Measurements from ENCODE around the gene UROC1.

Gene UROC1

DNA sequence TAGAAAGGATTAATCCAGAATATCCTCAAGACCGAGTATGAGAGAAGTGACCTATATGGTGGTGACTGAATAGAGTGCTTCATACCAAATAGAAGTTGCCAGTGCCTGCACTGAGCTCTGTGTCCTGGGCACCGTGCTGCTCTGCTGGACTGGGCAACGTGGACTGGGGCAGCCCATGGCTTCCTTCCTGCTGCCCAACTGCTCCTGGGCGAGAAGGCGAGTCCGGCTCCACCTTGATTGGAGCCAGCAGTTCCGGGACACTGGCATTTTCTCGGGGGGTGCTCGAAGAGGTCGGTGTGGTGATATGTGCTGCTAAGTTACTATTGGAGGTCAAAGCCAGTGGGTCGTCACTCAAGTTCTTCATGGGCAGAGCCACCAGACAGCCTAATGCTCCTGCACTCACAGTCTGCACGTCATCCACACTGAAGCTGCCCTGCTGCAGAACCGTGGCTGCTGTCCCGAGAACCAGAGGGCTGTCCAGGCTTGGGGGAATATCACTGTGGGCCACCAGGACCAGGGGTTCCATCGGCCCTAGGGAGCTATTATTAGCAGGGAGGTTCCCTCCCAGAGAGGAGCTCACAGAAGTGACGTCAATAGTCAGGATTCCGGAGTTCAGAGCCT, 56.0 kb downstream of the UROC1 start:
- DNase-seq (ENCODE audit: low spot score) = no peak
- TF ChIP-seq, protein P1, sequence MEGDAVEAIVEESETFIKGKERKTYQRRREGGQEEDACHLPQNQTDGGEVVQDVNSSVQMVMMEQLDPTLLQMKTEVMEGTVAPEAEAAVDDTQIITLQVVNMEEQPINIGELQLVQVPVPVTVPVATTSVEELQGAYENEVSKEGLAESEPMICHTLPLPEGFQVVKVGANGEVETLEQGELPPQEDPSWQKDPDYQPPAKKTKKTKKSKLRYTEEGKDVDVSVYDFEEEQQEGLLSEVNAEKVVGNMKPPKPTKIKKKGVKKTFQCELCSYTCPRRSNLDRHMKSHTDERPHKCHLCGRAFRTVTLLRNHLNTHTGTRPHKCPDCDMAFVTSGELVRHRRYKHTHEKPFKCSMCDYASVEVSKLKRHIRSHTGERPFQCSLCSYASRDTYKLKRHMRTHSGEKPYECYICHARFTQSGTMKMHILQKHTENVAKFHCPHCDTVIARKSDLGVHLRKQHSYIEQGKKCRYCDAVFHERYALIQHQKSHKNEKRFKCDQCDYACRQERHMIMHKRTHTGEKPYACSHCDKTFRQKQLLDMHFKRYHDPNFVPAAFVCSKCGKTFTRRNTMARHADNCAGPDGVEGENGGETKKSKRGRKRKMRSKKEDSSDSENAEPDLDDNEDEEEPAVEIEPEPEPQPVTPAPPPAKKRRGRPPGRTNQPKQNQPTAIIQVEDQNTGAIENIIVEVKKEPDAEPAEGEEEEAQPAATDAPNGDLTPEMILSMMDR (IDR thresholded peaks at IDR 0.05; ENCODE audit: extremely low read depth, missing control alignments) = no peak

DNA sequence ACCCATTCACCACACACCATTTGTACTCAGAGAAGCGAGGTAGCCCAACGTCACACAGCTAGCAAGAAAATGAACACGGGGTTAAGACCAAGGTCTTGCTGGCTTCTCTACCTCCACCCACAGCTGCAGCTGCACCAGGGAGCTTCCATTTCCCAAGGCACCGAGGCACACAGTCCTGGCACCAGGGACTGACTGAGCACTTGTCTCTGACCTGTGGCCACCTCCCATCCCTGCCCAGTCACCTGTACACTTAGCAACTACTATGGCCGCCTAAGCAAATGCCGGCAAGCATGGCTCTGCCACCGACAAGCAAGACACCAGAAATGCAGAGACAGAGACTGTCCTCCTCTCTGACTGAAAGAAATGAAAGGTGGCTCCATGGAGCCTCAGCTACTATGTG, 57.2 kb downstream of the UROC1 start:
- TF ChIP-seq, protein P1 (IDR thresholded peaks at IDR 0.05; ENCODE audit: extremely low read depth, missing control alignments) = no peak
- no peak for DNase-seq (ENCODE audit: low spot score)

DNA sequence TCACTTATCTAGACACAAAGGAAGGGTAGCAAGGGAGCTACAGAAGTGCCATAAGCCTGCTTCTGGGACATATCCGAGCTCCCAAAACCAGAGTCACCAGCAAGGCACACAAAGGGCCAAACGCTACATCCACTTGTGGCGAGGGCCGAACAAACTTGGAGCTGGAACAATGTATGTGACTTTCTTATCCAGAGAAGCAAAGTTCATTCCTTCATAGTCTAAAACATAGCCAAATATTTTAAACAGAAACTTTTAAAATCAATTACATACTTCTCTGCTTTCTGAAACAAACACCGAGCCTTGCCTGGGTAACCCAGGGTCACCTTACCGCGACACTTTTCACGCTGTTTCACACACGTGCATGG, 57.8 kb downstream of the UROC1 start:
- DNase-seq (ENCODE audit: low spot score) = no peak
- TF ChIP-seq, protein P1 (IDR thresholded peaks at IDR 0.05; ENCODE audit: extremely low read depth, missing control alignments) = no peak

DNA sequence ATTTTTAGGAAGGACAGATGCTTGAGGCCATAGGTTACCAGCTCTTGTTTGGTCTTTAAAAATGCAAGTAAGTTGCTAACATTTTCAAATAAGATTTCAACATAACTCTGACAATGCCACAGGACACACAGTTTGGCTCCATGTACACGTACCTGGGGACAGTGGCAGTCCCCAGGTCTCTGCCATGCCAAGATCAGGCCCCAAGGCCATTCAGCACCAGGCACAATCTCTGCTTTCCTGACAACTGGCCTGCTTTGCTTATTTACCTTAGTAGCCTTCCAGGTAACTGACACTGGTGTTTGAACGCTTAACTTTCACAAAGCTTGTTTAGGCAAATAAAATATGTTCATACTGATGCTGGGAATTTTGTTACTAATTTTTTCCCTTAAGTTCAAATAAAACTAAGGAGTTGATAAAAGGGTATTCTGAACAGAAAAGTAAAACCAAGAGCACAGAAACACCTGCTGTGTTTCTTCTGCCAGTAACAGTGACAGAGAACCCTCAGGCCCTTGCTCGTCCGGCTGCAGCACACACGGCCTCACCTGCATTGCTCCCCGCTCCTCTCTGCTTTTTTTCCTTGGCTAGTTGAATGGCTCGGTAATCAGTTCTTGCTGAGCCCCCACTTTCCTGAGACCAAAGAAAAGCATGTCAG, 58.3 kb downstream of the UROC1 start:
- TF ChIP-seq, protein P1 (IDR thresholded peaks at IDR 0.05; ENCODE audit: extremely low read depth, missing control alignments) = no peak
- DNase-seq (ENCODE audit: low spot score) = no peak

DNA sequence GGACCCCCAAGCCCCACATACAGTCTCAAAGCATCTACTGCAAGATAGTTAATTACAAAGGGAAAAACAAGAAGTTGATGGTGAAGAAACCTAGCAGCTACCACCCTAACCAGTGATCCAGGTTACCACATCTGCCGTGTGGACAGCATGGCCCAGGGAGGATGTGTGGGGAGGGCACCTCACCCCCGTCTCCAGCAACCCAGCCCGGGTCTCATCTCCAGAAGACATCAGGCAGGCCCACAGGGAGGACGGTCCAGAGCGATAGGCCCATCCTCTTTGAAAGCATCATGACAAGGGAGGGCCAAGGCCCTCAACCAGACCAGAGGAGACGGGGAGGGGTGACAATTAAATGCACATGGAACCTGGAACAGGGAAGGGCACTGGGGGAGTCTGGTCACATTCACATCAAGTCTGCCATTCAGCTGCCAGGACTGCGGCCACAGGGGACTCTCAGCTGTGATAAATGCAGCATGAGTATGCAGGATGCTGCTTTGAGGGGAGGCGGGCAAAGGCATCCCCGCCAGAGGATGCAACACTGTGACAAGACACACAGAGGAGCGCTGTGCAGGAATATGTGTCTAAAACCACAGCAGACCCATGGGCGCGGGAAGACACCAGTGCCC, 60.7 kb downstream of the UROC1 start:
- TF ChIP-seq, protein P1 (IDR thresholded peaks at IDR 0.05; ENCODE audit: extremely low read depth, missing control alignments) = no peak
- no peak for DNase-seq (ENCODE audit: low spot score)

DNA sequence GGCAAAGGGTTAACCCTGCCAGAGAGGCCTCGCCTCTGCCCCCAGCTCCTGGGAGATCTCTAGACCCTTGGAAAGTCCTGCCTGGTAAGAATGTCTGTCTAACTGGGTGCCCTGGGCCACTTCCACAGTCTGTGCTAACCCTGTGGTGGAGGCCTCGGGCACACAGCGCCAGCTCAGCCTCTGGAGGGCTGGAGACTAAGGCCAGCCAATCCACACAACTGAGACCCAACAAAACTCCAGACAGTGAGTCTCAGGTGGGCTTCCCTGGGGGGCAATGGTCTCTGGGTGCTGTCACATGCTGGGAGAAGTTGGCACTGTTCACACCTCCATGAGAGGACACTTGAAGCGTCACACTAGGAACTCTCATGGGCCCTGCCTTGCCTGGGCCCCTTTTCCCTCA, 61.4 kb downstream of the UROC1 start:
- no peak for DNase-seq (ENCODE audit: low spot score)
- TF ChIP-seq, protein P1 (IDR thresholded peaks at IDR 0.05; ENCODE audit: extremely low read depth, missing control alignments) = no peak

DNA sequence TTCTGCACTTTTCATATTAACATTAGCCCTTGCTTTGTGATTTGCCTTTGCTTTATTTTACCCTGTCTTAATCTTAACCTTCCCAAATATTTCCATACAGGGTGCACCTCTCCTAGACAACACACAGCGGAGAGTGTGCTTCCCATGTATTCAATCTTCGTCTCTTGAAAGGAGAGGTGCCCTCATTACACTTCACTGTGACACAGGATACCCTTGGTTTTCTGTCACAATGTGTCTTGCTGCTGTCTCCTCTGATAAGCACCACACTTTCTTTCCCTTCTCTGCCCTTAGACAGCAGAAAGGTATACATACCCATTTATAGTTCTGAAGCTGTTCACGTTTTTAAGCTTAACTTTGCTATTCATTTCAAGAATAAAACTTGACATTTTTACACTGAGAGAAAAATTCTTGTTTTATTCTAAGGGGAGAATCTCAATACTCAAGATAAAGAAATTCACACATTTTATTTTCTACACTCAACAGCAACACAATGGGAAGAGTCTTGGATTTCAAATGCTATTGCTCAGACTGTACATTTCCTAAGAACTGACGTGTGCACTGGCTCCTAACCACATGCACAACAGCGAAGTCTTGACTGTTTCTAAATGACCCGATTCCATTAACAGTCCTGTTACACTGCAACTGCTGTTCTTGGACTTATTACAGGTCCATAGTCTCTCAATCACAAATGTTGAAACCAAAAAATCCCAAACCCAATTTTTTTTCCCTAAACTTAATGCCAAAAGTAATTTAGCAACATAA, 63.0 kb downstream of the UROC1 start:
- DNase-seq (ENCODE audit: low spot score) = no peak
- TF ChIP-seq, protein P1 (IDR thresholded peaks at IDR 0.05; ENCODE audit: extremely low read depth, missing control alignments) = no peak
